ENCODE measurements around the gene AARS1. TPM values are rescaled to one million over a fixed set of nuclear protein-coding genes. Genes with fewer than 3 reads are reported as not detected.
"Not testable (repeated sequence)": the region's sequence is repeated elsewhere in the genome, so short reads cannot be mapped to it uniquely, and the experiment has no call there.

Gene AARS1
- total RNA-seq, 2 experiments from 2014 or later = 98.5 to 103 TPM

GRCh38 chr16:70269471-70269870 lies 19.8 kb downstream of the AARS1 start:
- H3K9me3 Mint-ChIP-seq (ENCODE audit: insufficient read depth) = no peaks in the 10 kb centered on the region
- H3K27me3 Mint-ChIP-seq (ENCODE audit: low read depth) = no peaks in the 10 kb centered on the region
- no peak overlapping the region for H3K27ac Mint-ChIP-seq
- ChIA-PET POLR2A (no interaction called here), CTCF (no interaction called here)
- ATAC-seq = no peak
- H3K36me3 Mint-ChIP-seq (ENCODE audit: low read depth) = peaks cover 73% of the 10 kb centered on the region
- no peak for DNase-seq
- H3K4me1 Mint-ChIP-seq (ENCODE audit: low read depth) = no peaks in the 10 kb centered on the region
- no peak overlapping the region for H3K4me3 Mint-ChIP-seq

GRCh38 chr16:70267922-70268321 lies 21.4 kb downstream of the AARS1 start:
- not testable (repeated sequence) for DNase-seq; H3K4me1 Mint-ChIP-seq (ENCODE audit: low read depth); H3K27ac Mint-ChIP-seq; ATAC-seq; H3K4me3 Mint-ChIP-seq; H3K27me3 Mint-ChIP-seq (ENCODE audit: low read depth); H3K9me3 Mint-ChIP-seq (ENCODE audit: insufficient read depth)
- peaks cover 69% of the 10 kb centered on the region for H3K36me3 Mint-ChIP-seq (ENCODE audit: low read depth)
- ChIA-PET POLR2A (interaction anchor here (1.0 to 1.2 kb wide), 2 partner anchors 10 to 17 kb away, joined by 3 read pairs; partner anchors contain the start of gene EXOSC6), CTCF (interaction anchor here (0.6 to 2.8 kb wide), 14 partner anchors 10 to 397 kb away, joined by 3 to 24 read pairs (median 6); partner anchors contain the start of genes AARS1, DDX19B and EXOSC6)

- DNase-seq (peak; percentile 37), ATAC-seq (no peak)
- ChIA-PET CTCF (interaction anchor here (0.6 to 2.8 kb wide), 18 partner anchors 10 to 397 kb away, joined by 3 to 24 read pairs (median 4); partner anchors contain the start of genes AARS1, DDX19B and EXOSC6), POLR2A (interaction anchor here (1.0 to 1.2 kb wide), 3 partner anchors 11 to 21 kb away, joined by 3 read pairs; partner anchors contain the start of genes AARS1 and EXOSC6)
- Mint-ChIP-seq H3K9me3 (ENCODE audit: insufficient read depth) (no peaks in the 10 kb centered on the region), H3K27ac (no peak overlapping the region), H3K4me3 (no peak overlapping the region), H3K27me3 (ENCODE audit: low read depth) (no peaks in the 10 kb centered on the region), H3K4me1 (ENCODE audit: low read depth) (no peaks in the 10 kb centered on the region), H3K36me3 (ENCODE audit: low read depth) (peaks cover 68% of the 10 kb centered on the region)
These were observed 21.8 kb downstream of the AARS1 start for GRCh38 chr16:70267516-70267915.

GRCh38 chr16:70259903-70260302 lies 29.4 kb downstream of the AARS1 start:
- CTCF ChIA-PET = interaction anchor here (0.8 kb wide), 1 partner anchor 8 kb away, joined by 3 read pairs; the partner anchor contains the start of gene EXOSC6
- H3K4me3 Mint-ChIP-seq; ATAC-seq; H3K27ac Mint-ChIP-seq; H3K27me3 Mint-ChIP-seq (ENCODE audit: low read depth); H3K9me3 Mint-ChIP-seq (ENCODE audit: insufficient read depth); H3K4me1 Mint-ChIP-seq (ENCODE audit: low read depth); DNase-seq: not testable (repeated sequence)
- POLR2A ChIA-PET = interaction anchor here (1.2 kb wide), 1 partner anchor 8 kb away, joined by 3 read pairs; the partner anchor contains the start of gene EXOSC6
- H3K36me3 Mint-ChIP-seq (ENCODE audit: low read depth) = peaks cover 67% of the 10 kb centered on the region

GRCh38 chr16:70258946-70259345 lies 30.4 kb downstream of the AARS1 start:
- no peaks in the 10 kb centered on the region for H3K9me3 Mint-ChIP-seq (ENCODE audit: insufficient read depth)
- H3K4me1 Mint-ChIP-seq (ENCODE audit: low read depth) = no peaks in the 10 kb centered on the region
- no peak overlapping the region for H3K27ac Mint-ChIP-seq
- H3K27me3 Mint-ChIP-seq (ENCODE audit: low read depth) = no peaks in the 10 kb centered on the region
- POLR2A ChIA-PET = no interaction called here
- DNase-seq (no peak), ATAC-seq (no peak)
- no peak overlapping the region for H3K4me3 Mint-ChIP-seq
- CTCF ChIA-PET = no interaction called here
- peaks cover 67% of the 10 kb centered on the region for H3K36me3 Mint-ChIP-seq (ENCODE audit: low read depth)

- CTCF ChIA-PET = no interaction called here
- H3K27ac Mint-ChIP-seq = no peak overlapping the region
- no peak for DNase-seq
- H3K4me1 Mint-ChIP-seq (ENCODE audit: low read depth) = no peaks in the 10 kb centered on the region
- H3K4me3 Mint-ChIP-seq = no peak overlapping the region
- H3K9me3 Mint-ChIP-seq (ENCODE audit: insufficient read depth) = no peaks in the 10 kb centered on the region
- H3K27me3 Mint-ChIP-seq (ENCODE audit: low read depth) = no peaks in the 10 kb centered on the region
- H3K36me3 Mint-ChIP-seq (ENCODE audit: low read depth) = peaks cover 70% of the 10 kb centered on the region
- POLR2A ChIA-PET = interaction anchor here (0.5 kb wide), 1 partner anchor 294 kb away, joined by 3 read pairs; no protein-coding TSS in a partner anchor
- no peak for ATAC-seq
These were observed 31.2 kb downstream of the AARS1 start for GRCh38 chr16:70258065-70258464.

GRCh38 chr16:70257391-70257790 lies 31.9 kb downstream of the AARS1 start:
- Mint-ChIP-seq H3K36me3 (ENCODE audit: low read depth) (peaks cover 72% of the 10 kb centered on the region), H3K4me1 (ENCODE audit: low read depth) (peaks cover under 1% of the 10 kb centered on the region), H3K27ac (no peak overlapping the region), H3K4me3 (no peak overlapping the region), H3K27me3 (ENCODE audit: low read depth) (no peaks in the 10 kb centered on the region), H3K9me3 (ENCODE audit: insufficient read depth) (no peaks in the 10 kb centered on the region)
- POLR2A ChIA-PET = interaction anchor here (0.5 kb wide), 1 partner anchor 294 kb away, joined by 3 read pairs; no protein-coding TSS in a partner anchor
- no peak for ATAC-seq
- CTCF ChIA-PET = no interaction called here
- DNase-seq = no peak

GRCh38 chr16:70255574-70255973 lies 33.7 kb downstream of the AARS1 start:
- no peak for ATAC-seq
- Mint-ChIP-seq H3K9me3 (ENCODE audit: insufficient read depth) (no peaks in the 10 kb centered on the region), H3K4me1 (ENCODE audit: low read depth) (peaks cover 7% of the 10 kb centered on the region), H3K27ac (no peak overlapping the region), H3K36me3 (ENCODE audit: low read depth) (peaks cover 68% of the 10 kb centered on the region), H3K27me3 (ENCODE audit: low read depth) (no peaks in the 10 kb centered on the region), H3K4me3 (no peak overlapping the region)
- DNase-seq = no peak
- POLR2A ChIA-PET = no interaction called here
- CTCF ChIA-PET = interaction anchor here (1.0 to 6.0 kb wide), 3 partner anchors 12 to 31 kb away, joined by 3 to 50 read pairs (median 11); partner anchors contain the start of gene AARS1

- DNase-seq (no peak), ATAC-seq (no peak)
- Mint-ChIP-seq H3K27me3 (ENCODE audit: low read depth) (no peaks in the 10 kb centered on the region), H3K9me3 (ENCODE audit: insufficient read depth) (no peaks in the 10 kb centered on the region), H3K36me3 (ENCODE audit: low read depth) (peaks cover 68% of the 10 kb centered on the region), H3K4me3 (no peak overlapping the region), H3K27ac (no peak overlapping the region), H3K4me1 (ENCODE audit: low read depth) (peaks cover 11% of the 10 kb centered on the region)
- CTCF ChIA-PET = interaction anchor here (1.1 to 6.0 kb wide), 3 partner anchors 13 to 44 kb away, joined by 6 to 50 read pairs (median 24); partner anchors contain the start of genes AARS1 and DDX19B
- POLR2A ChIA-PET = interaction anchor here (1.7 kb wide), 1 partner anchor 34 kb away, joined by 4 read pairs; the partner anchor contains the start of gene AARS1
These were observed 34.4 kb downstream of the AARS1 start for GRCh38 chr16:70254965-70255286.

- ChIA-PET POLR2A (interaction anchor here (1.7 kb wide), 1 partner anchor 35 kb away, joined by 4 read pairs; the partner anchor contains the start of gene AARS1), CTCF (interaction anchor here (1.0 to 6.0 kb wide), 5 partner anchors 8 to 296 kb away, joined by 3 to 50 read pairs (median 17); partner anchors contain the start of genes AARS1 and DDX19B)
- H3K9me3 Mint-ChIP-seq (ENCODE audit: insufficient read depth) = no peaks in the 10 kb centered on the region
- DNase-seq (no peak), ATAC-seq (no peak)
- peaks cover 14% of the 10 kb centered on the region for H3K4me1 Mint-ChIP-seq (ENCODE audit: low read depth)
- H3K36me3 Mint-ChIP-seq (ENCODE audit: low read depth) = peaks cover 68% of the 10 kb centered on the region
- no peaks in the 10 kb centered on the region for H3K27me3 Mint-ChIP-seq (ENCODE audit: low read depth)
- H3K27ac Mint-ChIP-seq = peak overlapping the region; percentile 46
- no peak overlapping the region for H3K4me3 Mint-ChIP-seq
These were observed 34.9 kb downstream of the AARS1 start for GRCh38 chr16:70254180-70254964.

- Mint-ChIP-seq H3K4me1 (ENCODE audit: low read depth) (peaks cover 17% of the 10 kb centered on the region), H3K36me3 (ENCODE audit: low read depth) (peaks cover 63% of the 10 kb centered on the region), H3K27ac (peak overlapping the region; percentile 46), H3K27me3 (ENCODE audit: low read depth) (no peaks in the 10 kb centered on the region), H3K4me3 (no peak overlapping the region), H3K9me3 (ENCODE audit: insufficient read depth) (no peaks in the 10 kb centered on the region)
- ATAC-seq (no peak), DNase-seq (peak; percentile 57)
- ChIA-PET CTCF (interaction anchor here (1.0 to 6.0 kb wide), 4 partner anchors 9 to 297 kb away, joined by 3 to 50 read pairs (median 20); partner anchors contain the start of gene AARS1), POLR2A (interaction anchor here (1.7 to 3.0 kb wide), 2 partner anchors 35 to 93 kb away, joined by 4 to 10 read pairs; partner anchors contain the start of genes AARS1 and DDX19A)
These were observed 35.8 kb downstream of the AARS1 start for GRCh38 chr16:70253291-70254106.

Data from activated CD8-positive, alpha-beta T cell treated with anti-CD3 and anti-CD28 coated beads, Interleukin-2, amount 10 ng/mL, durations not matched to agents 7 days and 5 days (primary cell).